GM12878 (cell line): Measurements from ENCODE around the gene CEP97. TPM values are rescaled to one million over a fixed set of nuclear protein-coding genes. Genes with fewer than 3 reads are reported as not detected.

Experiments used
- ASH2L ChIP-seq: fragments of 300-600, 200-600 bp; sonication (generic); IDR thresholded peaks from 2 replicates; pipeline ENCODE4 v1.6.1; 2017; ENCODE audit warnings: low read depth, mild to moderate bottlenecking, borderline replicate concordance
- CHD4 ChIP-seq: fragments of 200-600 bp; sonication (generic); IDR thresholded peaks from 2 replicates; pipeline ENCODE4 v1.6.1; 2016; ENCODE audit warnings: mild to moderate bottlenecking
- CUX1 ChIP-seq: IDR thresholded peaks from 2 replicates; pipeline ENCODE4 v1.6.1; 2012; ENCODE audit warnings: improper control_type of control experiment, low read depth, low read length; ENCODE audit not compliant: insufficient replicate concordance
- MEF2B ChIP-seq: fragments of 450-650 bp; IDR thresholded peaks from 2 replicates; pipeline ENCODE4 v1.6.1; 2018; ENCODE audit warnings: mild to moderate bottlenecking, moderate library complexity; ENCODE audit not compliant: partially characterized antibody, poor library complexity, severe bottlenecking
- NFYA ChIP-seq: IDR thresholded peaks from 2 replicates; pipeline ENCODE4 v1.6.1; 2011; ENCODE audit warnings: low read depth, mild to moderate bottlenecking, low read length, improper control_type of control experiment, borderline replicate concordance
- SPI1 ChIP-seq: IDR thresholded peaks from 2 replicates; pipeline ENCODE4 v1.6.1; 2011; ENCODE audit warnings: low read depth, mild to moderate bottlenecking, low read length, moderate library complexity, borderline replicate concordance; ENCODE audit not compliant: insufficient read depth
- ZNF592 ChIP-seq: fragments of 450-650 bp; IDR thresholded peaks from 2 replicates; pipeline ENCODE4 v1.6.1; 2017; ENCODE audit warnings: mild to moderate bottlenecking, moderate library complexity
- polyA plus RNA-seq, 11 experiments: library from polyadenylated mRNA; depleted of rRNA in 4 of 11; unstranded in 6 of 11; stranded (reverse) in 5 of 11; fragments of >200 nt; fragmentation: Nextera tagmentation in 4 of 11; fragmentation: Illumina TruSeq in 1 of 11; extraction: Ambion mirVana in 4 of 11; extraction: Trizol in 1 of 11; gene quantifications; 1 replicate in 1 of 11; 2 replicates in 10 of 11; pipeline versions ENCODE4 v1.2.1 to v1.2.3, GENCODE V29; 2011 to 2016; ENCODE audit warnings: inconsistent platforms in 2 of 11, missing spikeins in 2 of 11, low read depth in 1 of 11
- total RNA-seq, 4 experiments: library from RNA; depleted of rRNA in 3 of 4; stranded (reverse); fragments of >200 nt in 3 of 4; fragmentation: Illumina TruSeq in 1 of 4; extraction: Trizol in 1 of 4; gene quantifications; 2 replicates each; pipeline versions ENCODE4 v1.2.1 to v1.2.3, GENCODE V29; 2013 to 2021
- TF ChIP-seq, protein P1 (sequence below): fragments of 450-650 bp; IDR thresholded peaks from 2 replicates; pipeline ENCODE4 v1.6.1; 2018; ENCODE audit warnings: borderline replicate concordance, mild to moderate bottlenecking; ENCODE audit not compliant: partially characterized antibody
- TF ChIP-seq, protein P2 (sequence below): IDR thresholded peaks from 2 replicates; pipeline ENCODE4 v1.6.1; 2011; ENCODE audit warnings: borderline replicate concordance, low read depth, mild to moderate bottlenecking, moderate library complexity, low read length; ENCODE audit not compliant: insufficient read depth, poor library complexity, severe bottlenecking
- TF ChIP-seq, protein P3 (sequence below): IDR thresholded peaks from 2 replicates; pipeline ENCODE4 v1.6.1; 2012; ENCODE audit warnings: low read depth, low read length, improper control_type of control experiment

The CEP97 gene
- total and polyA plus RNA-seq, 10 of the 15 experiments (the other 5 are each of a cell fraction or from before 2014, with no cell fraction given), result 1.9 to 13.7 (median 5.8) TPM

DNA sequence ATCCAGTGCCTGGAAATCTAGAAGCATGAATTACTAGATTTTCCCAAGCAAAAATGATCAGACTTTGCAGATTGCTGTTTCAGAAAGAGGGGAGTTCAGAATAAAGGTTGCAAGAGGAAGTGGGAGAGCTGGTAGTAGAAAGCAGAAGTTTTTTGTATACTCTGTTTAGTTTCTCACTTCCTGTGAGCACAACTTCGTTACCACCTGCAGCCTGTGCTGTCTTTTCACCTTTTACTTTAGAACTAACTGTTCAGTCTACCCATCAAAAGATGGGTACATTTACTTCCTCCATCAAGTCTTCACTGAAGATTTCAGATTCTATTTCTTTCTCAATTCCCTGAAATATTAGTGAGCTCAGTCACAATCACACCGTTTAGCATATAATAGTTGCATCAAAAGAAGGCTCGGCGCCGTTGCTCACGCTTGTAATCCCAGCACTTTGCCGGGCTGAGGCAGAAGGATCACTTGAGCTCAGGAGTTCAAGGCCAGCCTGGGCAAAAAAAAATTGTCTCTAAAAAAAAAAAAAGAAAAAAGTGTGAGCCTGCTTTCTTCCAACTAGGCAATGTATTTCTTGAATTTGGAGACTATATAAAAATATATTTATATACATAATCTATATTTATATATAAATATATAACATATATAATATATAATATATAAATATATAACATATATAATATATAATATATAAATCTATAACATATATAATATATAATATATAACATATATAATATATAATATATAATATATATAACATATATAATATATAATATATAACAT, 1.8 kb upstream of the CEP97 start (continued):
- TF ChIP-seq, protein P1, sequence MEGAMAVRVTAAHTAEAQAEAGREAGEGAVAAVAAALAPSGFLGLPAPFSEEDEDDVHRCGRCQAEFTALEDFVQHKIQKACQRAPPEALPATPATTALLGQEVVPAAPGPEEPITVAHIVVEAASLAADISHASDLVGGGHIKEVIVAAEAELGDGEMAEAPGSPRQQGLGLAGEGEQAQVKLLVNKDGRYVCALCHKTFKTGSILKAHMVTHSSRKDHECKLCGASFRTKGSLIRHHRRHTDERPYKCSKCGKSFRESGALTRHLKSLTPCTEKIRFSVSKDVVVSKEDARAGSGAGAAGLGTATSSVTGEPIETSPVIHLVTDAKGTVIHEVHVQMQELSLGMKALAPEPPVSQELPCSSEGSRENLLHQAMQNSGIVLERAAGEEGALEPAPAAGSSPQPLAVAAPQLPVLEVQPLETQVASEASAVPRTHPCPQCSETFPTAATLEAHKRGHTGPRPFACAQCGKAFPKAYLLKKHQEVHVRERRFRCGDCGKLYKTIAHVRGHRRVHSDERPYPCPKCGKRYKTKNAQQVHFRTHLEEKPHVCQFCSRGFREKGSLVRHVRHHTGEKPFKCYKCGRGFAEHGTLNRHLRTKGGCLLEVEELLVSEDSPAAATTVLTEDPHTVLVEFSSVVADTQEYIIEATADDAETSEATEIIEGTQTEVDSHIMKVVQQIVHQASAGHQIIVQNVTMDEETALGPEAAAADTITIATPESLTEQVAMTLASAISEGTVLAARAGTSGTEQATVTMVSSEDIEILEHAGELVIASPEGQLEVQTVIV, result no peak
- TF ChIP-seq MEF2B (no peak), SPI1 (peak; percentile 99), ZNF592 (no peak), NFYA (no peak), ASH2L (no peak), CUX1 (no peak), CHD4 (peak; percentile 94; the same call in 1 of the 2 replicates)
- TF ChIP-seq, protein P2, sequence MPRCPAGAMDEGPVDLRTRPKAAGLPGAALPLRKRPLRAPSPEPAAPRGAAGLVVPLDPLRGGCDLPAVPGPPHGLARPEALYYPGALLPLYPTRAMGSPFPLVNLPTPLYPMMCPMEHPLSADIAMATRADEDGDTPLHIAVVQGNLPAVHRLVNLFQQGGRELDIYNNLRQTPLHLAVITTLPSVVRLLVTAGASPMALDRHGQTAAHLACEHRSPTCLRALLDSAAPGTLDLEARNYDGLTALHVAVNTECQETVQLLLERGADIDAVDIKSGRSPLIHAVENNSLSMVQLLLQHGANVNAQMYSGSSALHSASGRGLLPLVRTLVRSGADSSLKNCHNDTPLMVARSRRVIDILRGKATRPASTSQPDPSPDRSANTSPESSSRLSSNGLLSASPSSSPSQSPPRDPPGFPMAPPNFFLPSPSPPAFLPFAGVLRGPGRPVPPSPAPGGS, result no peak
- TF ChIP-seq, protein P3, sequence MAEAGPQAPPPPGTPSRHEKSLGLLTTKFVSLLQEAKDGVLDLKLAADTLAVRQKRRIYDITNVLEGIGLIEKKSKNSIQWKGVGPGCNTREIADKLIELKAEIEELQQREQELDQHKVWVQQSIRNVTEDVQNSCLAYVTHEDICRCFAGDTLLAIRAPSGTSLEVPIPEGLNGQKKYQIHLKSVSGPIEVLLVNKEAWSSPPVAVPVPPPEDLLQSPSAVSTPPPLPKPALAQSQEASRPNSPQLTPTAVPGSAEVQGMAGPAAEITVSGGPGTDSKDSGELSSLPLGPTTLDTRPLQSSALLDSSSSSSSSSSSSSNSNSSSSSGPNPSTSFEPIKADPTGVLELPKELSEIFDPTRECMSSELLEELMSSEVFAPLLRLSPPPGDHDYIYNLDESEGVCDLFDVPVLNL, result no peak
